WTC11 (cell line): ENCODE measurements around the gene PDIA6. TPM values are rescaled to one million over a fixed set of nuclear protein-coding genes. Genes with fewer than 3 reads are reported as not detected.
"Not testable (repeated sequence)": the region's sequence is repeated elsewhere in the genome, so short reads cannot be mapped to it uniquely, and the experiment has no call there.

Experiments used
- ATAC-seq: fragments of 200-7000 bp; cut with Tn5 transposase; 2 replicates; pipeline ENCODE4 v1.10.0; 2021; ENCODE audit warnings: mild to moderate bottlenecking, moderate library complexity
- CTCF ChIA-PET: fragments of 300-600 bp; sonication (Branson Sonifier 250); formaldehyde crosslinking; loops from one replicate; lab custom pipeline; 2021; ENCODE audit warnings: antibody characterized with exemption; lab: Charles Lee
- POLR2A ChIA-PET: fragments of 350-600 bp; sonication (Branson Sonifier 250); formaldehyde crosslinking; loops from one replicate; lab custom pipeline; 2021; ENCODE audit warnings: antibody characterized with exemption; lab: Charles Lee
- DNase-seq: peaks from one replicate; pipeline ENCODE4 v3.0.0; 2021; ENCODE audit warnings: low spot score
- H3K27ac Mint-ChIP-seq: 2 replicates; pipeline ENCODE4 v1.8.0; 2021; ENCODE audit warnings: mixed read lengths
- H3K27me3 Mint-ChIP-seq: 2 replicates; pipeline ENCODE4 v1.8.0; 2021; ENCODE audit warnings: low read depth, mild to moderate bottlenecking, moderate library complexity, mixed read lengths
- H3K36me3 Mint-ChIP-seq: 2 replicates; pipeline ENCODE4 v1.8.0; 2021; ENCODE audit warnings: mixed read lengths
- H3K4me1 Mint-ChIP-seq: 2 replicates; pipeline ENCODE4 v1.8.0; 2022; ENCODE audit warnings: mixed read lengths
- H3K4me3 Mint-ChIP-seq: 2 replicates; pipeline ENCODE4 v1.8.0; 2021; ENCODE audit warnings: mild to moderate bottlenecking, moderate library complexity, mixed read lengths
- H3K9me3 Mint-ChIP-seq: 2 replicates; pipeline ENCODE4 v1.8.0; 2021; ENCODE audit warnings: mixed read lengths
- CTCF ChIP-seq: fragments of 200-600 bp; IDR thresholded peaks from 2 replicates; pipeline ENCODE4 v1.8.0; 2022; ENCODE audit warnings: antibody characterized with exemption
- E2F5 ChIP-seq: sonication (generic); formaldehyde crosslinking; IDR thresholded peaks from 2 replicates; pipeline ENCODE4 v1.8.1; 2022; ENCODE audit warnings: mild to moderate bottlenecking, moderate library complexity, missing genetic modification reagents
- PRDM15 ChIP-seq: sonication (generic); formaldehyde crosslinking; IDR thresholded peaks from 2 replicates; pipeline ENCODE4 v1.8.0; 2022; ENCODE audit warnings: missing genetic modification reagents
- PREB ChIP-seq: sonication (generic); formaldehyde crosslinking; IDR thresholded peaks from 2 replicates; pipeline ENCODE4 v1.8.1; 2022; ENCODE audit warnings: mild to moderate bottlenecking, missing genetic modification reagents, moderate library complexity, borderline replicate concordance
- TP53 ChIP-seq: sonication (generic); formaldehyde crosslinking; IDR thresholded peaks from 2 replicates; pipeline ENCODE4 v1.8.1; 2023; ENCODE audit warnings: mild to moderate bottlenecking, missing genetic modification reagents
- ZNF121 ChIP-seq: sonication (generic); formaldehyde crosslinking; IDR thresholded peaks from 2 replicates; pipeline ENCODE4 v1.8.0; 2023; ENCODE audit warnings: missing genetic modification reagents
- total RNA-seq: library from RNA; stranded (reverse); gene quantifications from 3 replicates; pipeline ENCODE4 v1.2.3, GENCODE V29; 2021

PDIA6 gene
- total RNA-seq, 1 experiment from 2014 or later, result 331 TPM

- Mint-ChIP-seq H3K27ac (no peak overlapping the region), H3K27me3 (no peaks in the 10 kb centered on the region), H3K9me3 (no peaks in the 10 kb centered on the region), H3K36me3 (no peaks in the 10 kb centered on the region), H3K4me1 (peaks cover 13% of the 10 kb centered on the region), H3K4me3 (no peak overlapping the region)
- peak; percentile 66 for ATAC-seq
- TF ChIP-seq CTCF (peak; percentile 49; the same call in 1 of the 2 replicates), E2F5 (CRISPR knock-in tag) (no peak)
- ChIA-PET POLR2A (no interaction called here), CTCF (interaction anchor here (0.6 to 4.2 kb wide), 18 partner anchors 10 to 315 kb away, joined by 3 to 65 read pairs (median 4); partner anchors contain the start of gene KCNF1)
- DNase-seq, result peak; percentile 80
These were observed 4.8 kb upstream of the PDIA6 start for GRCh38 chr2:10817413-10817812.

- ATAC-seq (peak; percentile 1; the same call in 1 of the 2 replicates), DNase-seq (no peak)
- TF ChIP-seq TP53 (CRISPR knock-in tag), result no peak
- TF ChIP-seq PREB, result no peak
- H3K4me3 Mint-ChIP-seq, result peak overlapping the region; percentile 54
- ChIA-PET CTCF (interaction anchor here (0.9 to 4.2 kb wide), 10 partner anchors 10 to 318 kb away, joined by 3 to 65 read pairs (median 6); a partner anchor contains a TSS), POLR2A (no interaction called here)
- no peaks in the 10 kb centered on the region for H3K27me3 Mint-ChIP-seq
- no peaks in the 10 kb centered on the region for H3K9me3 Mint-ChIP-seq
- H3K4me1 Mint-ChIP-seq, result peaks cover 31% of the 10 kb centered on the region
- peak overlapping the region; percentile 96 for H3K27ac Mint-ChIP-seq
- H3K36me3 Mint-ChIP-seq, result 0 out of 2 replicates have a peak, but pooled peaks cover 3% of the 10 kb centered on the region
These were observed 2.2 kb upstream of the PDIA6 start for GRCh38 chr2:10814571-10815331.

- Mint-ChIP-seq H3K4me1 (peaks cover 34% of the 10 kb centered on the region), H3K27me3 (no peaks in the 10 kb centered on the region), H3K4me3 (peak overlapping the region; percentile 47)
- ChIA-PET CTCF (interaction anchor here (0.9 to 2.4 kb wide), 8 partner anchors 16 to 319 kb away, joined by 3 to 8 read pairs (median 6); a partner anchor contains a TSS), POLR2A (no interaction called here)
- DNase-seq, result no peak
- no peak for TF ChIP-seq PRDM15 (CRISPR knock-in tag)
- TF ChIP-seq E2F5 (CRISPR knock-in tag), result no peak
- TF ChIP-seq ZNF121 (CRISPR knock-in tag), result no peak
- TF ChIP-seq, all 79 proteins: peak for 0
- H3K36me3 Mint-ChIP-seq, result 0 out of 2 replicates have a peak, but pooled peaks cover 3% of the 10 kb centered on the region
- H3K9me3 Mint-ChIP-seq, result no peaks in the 10 kb centered on the region
- peak overlapping the region; percentile 96 for H3K27ac Mint-ChIP-seq
- ATAC-seq, result no peak
These were observed 1.6 kb upstream of the PDIA6 start for GRCh38 chr2:10814142-10814541.

GRCh38 chr2:10813163-10814138 lies 866 bp upstream of the PDIA6 start:
- not testable (repeated sequence) for H3K36me3 Mint-ChIP-seq, H3K27me3 Mint-ChIP-seq, ATAC-seq, H3K9me3 Mint-ChIP-seq, DNase-seq
- Mint-ChIP-seq H3K4me3 (peak overlapping the region; percentile 73), H3K4me1 (peaks cover 36% of the 10 kb centered on the region), H3K27ac (peak overlapping the region; percentile 96)
- ChIA-PET CTCF (interaction anchor here (0.9 to 2.4 kb wide), 14 partner anchors 13 to 319 kb away, joined by 3 to 19 read pairs (median 6); a partner anchor contains a TSS), POLR2A (interaction anchor here (0.6 kb wide), 1 partner anchor 9 kb away, joined by 3 read pairs; no protein-coding TSS in a partner anchor)
